ENCODE measurements around the gene P2RX6.

GRCh38 chr22:20987375-20987774 lies 27.6 kb upstream of the P2RX6 start:
- TF ChIP-seq SREBF1 (IDR thresholded peaks at IDR 0.05; ENCODE audit: borderline replicate concordance, low read depth, low read length) (no peak), ELK1 (CRISPR knock-in tag; IDR thresholded peaks at IDR 0.05) (no peak), CBX3 (IDR thresholded peaks at IDR 0.05; ENCODE audit: borderline replicate concordance in 1 of 2, low read length in 2 of 2) (no peak), TCFL5 (CRISPR knock-in tag; conservative IDR thresholded peaks at IDR 0.05) (no peak), TRIM24 (IDR thresholded peaks at IDR 0.05) (no peak), PATZ1 (CRISPR knock-in tag; IDR thresholded peaks at IDR 0.05; ENCODE audit: borderline replicate concordance) (no peak)

Measured in K562 (cell line).